ENCODE results near the gene PRKAR1B.

The PRKAR1B gene

DNA sequence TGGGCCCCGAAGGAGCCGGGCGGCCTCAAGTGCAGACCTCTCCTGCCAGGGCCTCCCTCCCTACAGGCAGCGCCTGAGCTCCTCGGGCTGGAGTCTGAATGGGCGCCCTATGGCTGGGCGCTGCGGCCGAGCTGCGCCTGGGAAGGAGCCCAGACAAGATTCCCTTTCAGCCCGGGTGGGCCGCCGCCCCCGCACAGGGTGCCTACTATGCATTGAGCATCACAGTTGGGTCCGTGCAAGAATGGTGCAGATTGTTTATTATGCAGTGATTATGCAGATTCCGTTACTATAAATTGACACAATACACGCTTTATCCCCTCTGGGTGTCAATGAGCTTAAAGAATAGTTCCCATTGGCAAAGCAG, 130.3 kb downstream of the PRKAR1B start:
- TF ChIP-seq ZNF274 (IDR thresholded peaks at IDR 0.05; ENCODE audit: low read depth, low read length) (no peak), YY1 (IDR thresholded peaks at IDR 0.05; ENCODE audit: insufficient read depth, insufficient read length) (no peak), SUZ12 (IDR thresholded peaks at IDR 0.05; ENCODE audit: extremely low read depth, insufficient read depth, insufficient read length) (no peak)
- Histone ChIP-seq H3K36me3 (ENCODE audit: insufficient read depth, insufficient read length, low read length) (peaks cover 20% of the 10 kb centered on the region), H3K4me1 (ENCODE audit: insufficient read depth, insufficient read length) (peaks cover 4% of the 10 kb centered on the region), H3K9ac (ENCODE audit: insufficient read length, low read depth) (no peak overlapping the region), H3K4me3 (ENCODE audit: insufficient read length, low read depth) (no peak overlapping the region), H3K27me3 (ENCODE audit: insufficient read depth, insufficient read length) (no peaks in the 10 kb centered on the region), H3K9me3 (ENCODE audit: insufficient read depth, low read length) (no peaks in the 10 kb centered on the region)
- DNase-seq (ENCODE audit: low read depth, low spot score) = no peak

DNA sequence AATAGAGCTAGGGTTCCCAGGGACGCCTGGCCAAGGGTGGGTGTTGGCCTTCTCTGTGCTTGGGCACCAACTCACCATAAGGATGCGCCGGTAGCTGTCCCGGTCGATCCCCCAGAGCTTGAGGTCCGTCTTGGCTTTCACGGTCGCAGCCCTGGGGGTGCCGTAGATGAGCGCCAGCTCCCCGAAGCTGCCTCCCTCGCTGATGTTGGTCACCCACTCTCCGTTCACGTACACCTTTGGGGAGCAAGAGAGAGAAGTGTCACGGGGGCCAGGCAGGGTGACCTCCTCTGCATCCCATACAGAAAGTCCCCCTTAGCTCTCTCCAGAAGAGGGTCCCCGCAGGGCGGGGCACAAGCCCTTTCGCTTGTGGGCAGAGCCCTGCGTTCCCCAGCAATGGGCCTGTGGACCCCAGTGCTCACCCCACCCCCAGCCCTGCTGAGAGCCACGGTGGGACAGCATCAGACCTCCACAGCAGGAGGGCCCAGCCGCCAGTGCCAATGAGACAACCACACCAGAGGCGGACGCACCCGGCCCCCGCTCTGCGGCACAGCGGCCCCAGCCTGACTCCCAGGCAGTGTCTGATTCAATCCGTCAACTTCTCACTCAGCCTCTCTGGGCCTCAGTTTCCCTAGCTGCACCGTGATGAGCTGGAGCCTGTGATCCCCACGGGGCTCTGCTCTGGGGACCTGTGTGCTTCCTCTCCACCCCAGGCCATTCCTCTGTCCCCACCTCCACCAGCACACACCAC, 130.8 kb downstream of the PRKAR1B start:
- Histone ChIP-seq H3K27me3 (ENCODE audit: insufficient read depth, insufficient read length) (no peaks in the 10 kb centered on the region), H3K4me1 (ENCODE audit: insufficient read depth, insufficient read length) (peaks cover 4% of the 10 kb centered on the region), H3K9ac (ENCODE audit: insufficient read length, low read depth) (no peak overlapping the region), H3K36me3 (ENCODE audit: insufficient read depth, insufficient read length, low read length) (peaks cover 22% of the 10 kb centered on the region), H3K4me3 (ENCODE audit: insufficient read length, low read depth) (no peak overlapping the region), H3K9me3 (ENCODE audit: insufficient read depth, low read length) (no peaks in the 10 kb centered on the region)
- no peak for TF ChIP-seq YY1 (IDR thresholded peaks at IDR 0.05; ENCODE audit: insufficient read depth, insufficient read length)
- DNase-seq (ENCODE audit: low read depth, low spot score) = no peak

DNA sequence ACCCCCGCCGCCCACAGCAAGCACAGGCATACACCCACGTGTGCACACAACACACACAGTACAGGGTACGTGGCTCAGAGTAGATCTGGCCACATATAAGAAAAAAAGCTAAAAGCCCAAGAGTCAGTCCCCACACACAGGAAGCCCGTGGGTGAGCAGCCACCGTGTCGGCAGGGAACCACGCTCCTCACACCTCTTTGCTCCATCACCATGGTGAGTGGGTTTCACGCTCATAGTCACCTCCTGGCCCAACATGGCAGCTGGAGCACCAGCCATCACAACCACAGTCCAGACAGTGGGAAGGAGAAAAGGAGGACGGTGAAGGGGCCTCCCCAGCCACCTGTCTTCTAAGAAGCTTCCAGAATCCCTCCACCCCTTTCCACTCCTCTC, 131.5 kb downstream of the PRKAR1B start:
- Histone ChIP-seq H3K4me1 (ENCODE audit: insufficient read depth, insufficient read length) (peaks cover 2% of the 10 kb centered on the region), H3K27me3 (ENCODE audit: insufficient read depth, insufficient read length) (no peaks in the 10 kb centered on the region), H3K9ac (ENCODE audit: insufficient read length, low read depth) (no peak overlapping the region), H3K36me3 (ENCODE audit: insufficient read depth, insufficient read length, low read length) (peaks cover 22% of the 10 kb centered on the region), H3K4me3 (ENCODE audit: insufficient read length, low read depth) (no peak overlapping the region), H3K9me3 (ENCODE audit: insufficient read depth, low read length) (no peaks in the 10 kb centered on the region)
- DNase-seq (ENCODE audit: low read depth, low spot score) = no peak
- no peak for TF ChIP-seq SUZ12 (IDR thresholded peaks at IDR 0.05; ENCODE audit: extremely low read depth, insufficient read depth, insufficient read length)
- TF ChIP-seq YY1 (IDR thresholded peaks at IDR 0.05; ENCODE audit: insufficient read depth, insufficient read length) = no peak
- TF ChIP-seq ZNF274 (IDR thresholded peaks at IDR 0.05; ENCODE audit: low read depth, low read length) = no peak

DNA sequence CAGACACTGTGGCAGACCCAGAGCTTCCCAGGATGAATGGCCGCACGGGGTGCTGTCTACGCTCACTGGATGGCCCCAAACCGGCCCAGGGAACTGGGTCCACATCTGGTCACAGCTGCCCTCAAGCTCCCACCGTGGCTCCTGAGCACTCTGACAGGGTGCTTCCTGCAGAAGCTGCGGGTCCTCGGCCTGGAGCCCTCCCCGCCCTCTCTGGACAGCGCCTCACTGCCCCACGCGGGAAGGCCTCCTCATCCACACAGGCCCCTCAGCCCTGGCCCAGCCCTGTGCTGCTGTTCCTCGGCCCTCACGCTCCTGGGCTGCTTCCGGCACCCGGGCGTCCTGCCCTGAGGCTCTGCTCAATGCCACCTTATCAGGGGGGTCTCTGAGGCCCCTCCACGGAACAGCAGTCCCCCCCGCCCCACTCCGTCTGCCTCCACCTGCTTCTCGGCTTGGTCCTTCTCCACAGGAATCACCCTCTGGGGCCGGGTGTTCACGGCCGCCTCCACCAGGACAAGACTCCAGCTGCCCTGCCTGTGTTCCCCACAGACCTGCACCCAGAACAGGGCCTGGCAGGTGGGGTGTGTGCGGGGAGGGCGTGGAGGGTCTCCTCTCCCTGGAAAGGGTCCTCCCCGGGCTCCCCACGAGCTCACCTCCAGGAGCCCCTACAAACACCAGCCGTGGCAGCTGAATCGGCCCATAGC, 132.0 kb downstream of the PRKAR1B start:
- peaks cover 22% of the 10 kb centered on the region for H3K36me3 ChIP-seq (ENCODE audit: insufficient read depth, insufficient read length, low read length)
- H3K4me3 ChIP-seq (ENCODE audit: insufficient read length, low read depth) = no peak overlapping the region
- H3K4me1 ChIP-seq (ENCODE audit: insufficient read depth, insufficient read length) = peaks cover 2% of the 10 kb centered on the region

DNA sequence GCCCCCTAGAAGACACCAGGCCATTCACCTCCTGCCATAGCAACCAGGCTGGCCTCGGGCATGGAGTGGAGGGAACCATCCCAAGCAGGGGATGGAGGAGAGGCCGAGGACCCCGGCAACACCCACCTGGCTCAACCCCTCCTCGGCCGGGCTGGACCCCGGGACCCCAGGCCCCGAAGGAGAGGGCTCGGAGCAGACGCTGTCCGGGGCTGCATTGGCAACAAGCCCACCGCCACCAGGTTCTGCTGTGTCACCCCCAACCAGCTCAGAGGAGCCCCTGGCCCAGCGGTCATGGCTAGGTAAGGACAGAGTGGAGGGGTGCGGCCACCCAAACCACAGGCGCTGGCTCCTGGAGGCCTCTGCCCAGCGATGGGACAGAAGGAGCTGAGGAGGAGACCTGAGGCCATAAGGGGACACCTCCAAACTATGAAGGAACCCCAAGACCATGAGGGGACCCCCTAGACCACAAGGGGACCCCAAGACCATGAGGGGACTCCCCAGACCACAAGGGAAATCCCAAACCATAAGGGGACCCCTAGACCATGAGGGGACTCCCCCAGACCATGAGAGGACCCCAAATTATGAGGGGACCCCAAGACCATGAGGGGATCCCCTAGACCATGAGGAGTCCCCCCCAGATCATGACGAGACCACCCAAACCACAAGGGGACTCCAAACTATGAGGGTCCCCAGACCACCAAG, 132.7 kb downstream of the PRKAR1B start:
- no peak for DNase-seq (ENCODE audit: low read depth, low spot score)
- H3K4me1 ChIP-seq (ENCODE audit: insufficient read depth, insufficient read length) = peaks cover 2% of the 10 kb centered on the region
- no peak overlapping the region for H3K9ac ChIP-seq (ENCODE audit: insufficient read length, low read depth)
- no peaks in the 10 kb centered on the region for H3K9me3 ChIP-seq (ENCODE audit: insufficient read depth, low read length)
- H3K36me3 ChIP-seq (ENCODE audit: insufficient read depth, insufficient read length, low read length) = peaks cover 28% of the 10 kb centered on the region
- TF ChIP-seq ZNF274 (IDR thresholded peaks at IDR 0.05; ENCODE audit: low read depth, low read length) (no peak), SUZ12 (IDR thresholded peaks at IDR 0.05; ENCODE audit: extremely low read depth, insufficient read depth, insufficient read length) (no peak), YY1 (IDR thresholded peaks at IDR 0.05; ENCODE audit: insufficient read depth, insufficient read length) (no peak)
- no peaks in the 10 kb centered on the region for H3K27me3 ChIP-seq (ENCODE audit: insufficient read depth, insufficient read length)
- H3K4me3 ChIP-seq (ENCODE audit: insufficient read length, low read depth) = no peak overlapping the region

More for the DNA sequence above, 132.0 kb downstream of the PRKAR1B start:
- Histone ChIP-seq H3K9ac (ENCODE audit: insufficient read length, low read depth) (peak overlapping the region; percentile 52), H3K9me3 (ENCODE audit: insufficient read depth, low read length) (no peaks in the 10 kb centered on the region), H3K27me3 (ENCODE audit: insufficient read depth, insufficient read length) (no peaks in the 10 kb centered on the region)
- no peak for DNase-seq (ENCODE audit: low read depth, low spot score)
- TF ChIP-seq ZNF274 (IDR thresholded peaks at IDR 0.05; ENCODE audit: low read depth, low read length) (no peak), SUZ12 (IDR thresholded peaks at IDR 0.05; ENCODE audit: extremely low read depth, insufficient read depth, insufficient read length) (no peak), YY1 (IDR thresholded peaks at IDR 0.05; ENCODE audit: insufficient read depth, insufficient read length) (no peak)

DNA sequence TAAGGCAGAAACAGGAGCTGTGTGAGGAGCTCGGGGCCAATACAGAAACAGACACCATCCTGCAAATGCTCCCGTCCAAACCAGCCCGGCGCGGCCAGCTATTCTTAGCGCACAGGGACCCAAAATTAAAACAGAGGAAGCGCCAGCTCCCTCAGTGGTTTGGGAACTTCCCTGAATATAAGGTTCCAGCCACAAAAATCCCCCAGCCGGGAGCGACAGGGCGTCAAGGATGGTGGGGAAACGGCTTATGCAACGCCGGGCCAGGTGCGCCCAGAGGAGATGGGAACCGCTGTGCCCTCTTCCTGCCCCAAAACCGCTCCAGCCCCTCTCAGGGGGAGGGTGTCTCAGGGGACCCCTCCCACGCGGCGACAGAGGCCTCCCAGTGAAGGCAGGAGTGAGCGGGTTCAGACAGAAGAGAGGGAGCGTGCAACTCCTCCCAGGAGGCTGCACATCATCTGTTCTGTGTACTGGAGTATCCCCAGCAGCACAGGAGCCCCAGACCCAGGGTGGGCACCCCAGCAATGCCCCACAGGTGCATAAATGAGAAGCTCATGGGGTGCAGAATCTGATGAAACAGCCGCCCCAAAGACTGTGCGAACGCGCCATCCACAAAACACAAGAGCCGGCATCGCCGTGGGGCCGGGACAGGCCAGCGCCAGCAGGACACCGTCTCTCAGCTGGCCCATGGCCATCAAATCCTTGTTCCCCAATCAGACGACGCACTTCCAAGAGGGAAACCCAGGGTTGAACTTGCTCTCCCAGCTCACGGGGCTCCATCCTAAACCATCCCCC, 133.6 kb downstream of the PRKAR1B start:
- H3K9ac ChIP-seq (ENCODE audit: insufficient read length, low read depth) = no peak overlapping the region
- no peak for DNase-seq (ENCODE audit: low read depth, low spot score)

More for the DNA sequence above, 133.6 kb downstream of the PRKAR1B start:
- Histone ChIP-seq H3K27me3 (ENCODE audit: insufficient read depth, insufficient read length) (no peaks in the 10 kb centered on the region), H3K9me3 (ENCODE audit: insufficient read depth, low read length) (peaks cover 2% of the 10 kb centered on the region; the same call in 1 of the 2 replicates), H3K4me1 (ENCODE audit: insufficient read depth, insufficient read length) (peaks cover 2% of the 10 kb centered on the region), H3K36me3 (ENCODE audit: insufficient read depth, insufficient read length, low read length) (peaks cover 36% of the 10 kb centered on the region), H3K4me3 (ENCODE audit: insufficient read length, low read depth) (no peak overlapping the region)
- TF ChIP-seq YY1 (IDR thresholded peaks at IDR 0.05; ENCODE audit: insufficient read depth, insufficient read length) (no peak), SUZ12 (IDR thresholded peaks at IDR 0.05; ENCODE audit: extremely low read depth, insufficient read depth, insufficient read length) (no peak), ZNF274 (IDR thresholded peaks at IDR 0.05; ENCODE audit: low read depth, low read length) (no peak)

Data from NT2/D1 (cell line).